Ishikawa (cell line): ENCODE measurements around the gene HEMK1.

Experiments
- CEBPB ChIP-seq: IDR thresholded peaks from 2 replicates; pipeline ENCODE4 v1.6.1; 2012
- CREB1 ChIP-seq: IDR thresholded peaks from 2 replicates; pipeline ENCODE4 v1.6.1; 2012; ENCODE audit warnings: low read depth
- EP300 ChIP-seq: IDR thresholded peaks from 2 replicates; pipeline ENCODE4 v1.6.1; 2012; ENCODE audit warnings: borderline replicate concordance
- MAX ChIP-seq: IDR thresholded peaks from 2 replicates; pipeline ENCODE4 v1.6.1; 2012
- RAD21 ChIP-seq: IDR thresholded peaks from 2 replicates; pipeline ENCODE4 v1.6.1; 2012; ENCODE audit warnings: low read depth
- REST ChIP-seq: IDR thresholded peaks from 2 replicates; pipeline ENCODE4 v1.6.1; 2012; ENCODE audit warnings: low read depth, mild to moderate bottlenecking
- TAF1 ChIP-seq: IDR thresholded peaks from 2 replicates; pipeline ENCODE4 v1.6.1; 2012; ENCODE audit warnings: low read depth, mild to moderate bottlenecking
- YY1 ChIP-seq: IDR thresholded peaks from 2 replicates; pipeline ENCODE4 v1.6.1; 2012; ENCODE audit warnings: low read depth
- ZBTB7A ChIP-seq: IDR thresholded peaks from 2 replicates; pipeline ENCODE4 v1.6.1; 2012; ENCODE audit warnings: low read depth

GRCh38 chr3:50552598-50552997, 16.7 kb upstream of the HEMK1 start:
- TF ChIP-seq RAD21 (no peak), YY1 (no peak), REST (no peak), CREB1 (no peak), CEBPB (no peak), EP300 (no peak), TAF1 (no peak), MAX (no peak), ZBTB7A (no peak)
